Suprapubic skin (tissue), 4 donors: ENCODE results near the gene ANTXR2. TPM values are rescaled to one million over a fixed set of nuclear protein-coding genes. Genes with fewer than 3 reads are reported as not detected.
A peak's percentile ranks its signal among the peaks of the same experiment; 100 is the strongest.

Experiments
- DNase-seq, 2 donors: peaks; one replicate each; pipeline ENCODE4 v3.0.0-alpha.2; 2019; ENCODE audit warnings: low spot score in 2 of 2
- H3K27ac ChIP-seq: fragments of 200-600 bp; sonication (generic); one replicate; pipeline ENCODE4 v1.5.1; 2019
- H3K27me3 ChIP-seq: fragments of 200-600 bp; sonication (generic); one replicate; pipeline ENCODE4 v1.5.1; 2019
- H3K36me3 ChIP-seq: fragments of 200-600 bp; sonication (generic); one replicate; pipeline ENCODE4 v1.5.1; 2019
- H3K4me1 ChIP-seq: fragments of 200-600 bp; sonication (generic); one replicate; pipeline ENCODE4 v1.5.1; 2019
- H3K4me3 ChIP-seq: fragments of 200-600 bp; sonication (generic); one replicate; pipeline ENCODE4 v1.5.1; 2019; ENCODE audit warnings: mild to moderate bottlenecking
- H3K9me3 ChIP-seq: fragments of 200-600 bp; sonication (generic); one replicate; pipeline ENCODE4 v1.5.1; 2019
- CTCF ChIP-seq, 2 donors: fragments of 200-600 bp in 1 of 2; fragments of 450-650 bp in 1 of 2; sonication (generic) in 1 of 2; IDR thresholded peaks; one replicate each; pipeline ENCODE4 v1.5.1; 2016 to 2019; ENCODE audit warnings: antibody characterized with exemption in 2 of 2, mild to moderate bottlenecking in 1 of 2, moderate library complexity in 1 of 2
- EP300 ChIP-seq: sonication (generic); formaldehyde crosslinking; IDR thresholded peaks from one replicate; pipeline ENCODE4 v1.6.1; 2017; ENCODE audit warnings: antibody characterized with exemption
- POLR2A ChIP-seq, 2 donors: fragments of 450-650 bp; IDR thresholded peaks; one replicate each; pipeline ENCODE4 v1.6.1; 2017; ENCODE audit warnings: antibody characterized with exemption in 2 of 2, mild to moderate bottlenecking in 2 of 2, moderate library complexity in 2 of 2
- POLR2AphosphoS5 ChIP-seq, 3 donors: sonication (generic); formaldehyde crosslinking; IDR thresholded peaks; one replicate each; pipeline ENCODE4 v1.6.1; 2017; ENCODE audit warnings: antibody characterized with exemption in 3 of 3
- WGBS: methylation state at CpG from one replicate; pipeline ENCODE4 v1.1.5; 2018; 5-methylcytosine and 5-hydroxymethylcytosine counted together
- total RNA-seq, 4 donors: library from RNA; depleted of rRNA; stranded (reverse); fragments of >200 nt; gene quantifications; one replicate each; pipeline ENCODE4 v1.1.0, GENCODE V29; 2016

Gene ANTXR2
- total RNA-seq, 4 donors from 2014 or later = 9.8 to 22.2 (median 12.8) TPM

GRCh38 chr4:80097400-80098177, 24.6 kb upstream of the ANTXR2 start:
- no peak overlapping the region for H3K4me3 ChIP-seq
- peak; percentile 79 to 83 for DNase-seq
- no peaks in the 10 kb centered on the region for H3K9me3 ChIP-seq
- 6% methylated on average over 4 of the region's 4 CpGs for WGBS
- no peaks in the 10 kb centered on the region for H3K36me3 ChIP-seq
- no peaks in the 10 kb centered on the region for H3K27me3 ChIP-seq
- peaks cover 16% of the 10 kb centered on the region for H3K4me1 ChIP-seq
- TF ChIP-seq EP300 (no peak), CTCF (IDR thresholded peaks at IDR 0.05) (no peak), POLR2A (IDR thresholded peaks at IDR 0.05) (no peak), POLR2AphosphoS5 (IDR thresholded peaks at IDR 0.05) (no peak)
- H3K27ac ChIP-seq = no peak overlapping the region

- Histone ChIP-seq H3K36me3 (no peaks in the 10 kb centered on the region), H3K4me1 (peaks cover 12% of the 10 kb centered on the region), H3K9me3 (no peaks in the 10 kb centered on the region), H3K27me3 (no peaks in the 10 kb centered on the region), H3K27ac (no peak overlapping the region), H3K4me3 (no peak overlapping the region)
- no peak for DNase-seq
- TF ChIP-seq CTCF (IDR thresholded peaks at IDR 0.05) = no peak
- no peak for TF ChIP-seq POLR2AphosphoS5 (IDR thresholded peaks at IDR 0.05)
- TF ChIP-seq POLR2A (IDR thresholded peaks at IDR 0.05) = no peak
- no peak for TF ChIP-seq EP300
- WGBS = 41% methylated on average over 4 of the region's 4 CpGs
These were observed 23.3 kb upstream of the ANTXR2 start for GRCh38 chr4:80096175-80096850.

- no peaks in the 10 kb centered on the region for H3K36me3 ChIP-seq
- H3K27ac ChIP-seq = no peak overlapping the region
- H3K4me3 ChIP-seq = no peak overlapping the region
- TF ChIP-seq EP300 (no peak), CTCF (IDR thresholded peaks at IDR 0.05) (no peak), POLR2A (IDR thresholded peaks at IDR 0.05) (no peak), POLR2AphosphoS5 (IDR thresholded peaks at IDR 0.05) (no peak)
- H3K27me3 ChIP-seq = no peaks in the 10 kb centered on the region
- H3K9me3 ChIP-seq = no peaks in the 10 kb centered on the region
- WGBS = 93% methylated on average over 1 of the region's 1 CpG
- no peak for DNase-seq
- peaks cover 12% of the 10 kb centered on the region for H3K4me1 ChIP-seq
These were observed 21.2 kb upstream of the ANTXR2 start for GRCh38 chr4:80094191-80094590.

GRCh38 chr4:80093563-80093962, 20.5 kb upstream of the ANTXR2 start:
- DNase-seq = no peak
- H3K4me3 ChIP-seq = no peak overlapping the region
- H3K27me3 ChIP-seq = no peaks in the 10 kb centered on the region
- H3K36me3 ChIP-seq = no peaks in the 10 kb centered on the region
- no peaks in the 10 kb centered on the region for H3K9me3 ChIP-seq
- H3K4me1 ChIP-seq = peaks cover 12% of the 10 kb centered on the region
- no peak overlapping the region for H3K27ac ChIP-seq
- no peak for TF ChIP-seq CTCF (IDR thresholded peaks at IDR 0.05)
- no peak for TF ChIP-seq EP300
- no peak for TF ChIP-seq POLR2A (IDR thresholded peaks at IDR 0.05)
- no peak for TF ChIP-seq POLR2AphosphoS5 (IDR thresholded peaks at IDR 0.05)
- 82% methylated on average over 3 of the region's 3 CpGs for WGBS

- no peaks in the 10 kb centered on the region for H3K9me3 ChIP-seq
- 93% methylated on average over 1 of the region's 1 CpG for WGBS
- no peak for DNase-seq
- H3K27me3 ChIP-seq = no peaks in the 10 kb centered on the region
- H3K4me3 ChIP-seq = no peak overlapping the region
- TF ChIP-seq POLR2A (IDR thresholded peaks at IDR 0.05) (no peak), EP300 (no peak), POLR2AphosphoS5 (IDR thresholded peaks at IDR 0.05) (no peak)
- H3K27ac ChIP-seq = no peak overlapping the region
- peaks cover 12% of the 10 kb centered on the region for H3K4me1 ChIP-seq
- no peaks in the 10 kb centered on the region for H3K36me3 ChIP-seq
These were observed 19.8 kb upstream of the ANTXR2 start for GRCh38 chr4:80092847-80093246.
